ENCODE measurements around the gene PCDHGA7.

DNA sequence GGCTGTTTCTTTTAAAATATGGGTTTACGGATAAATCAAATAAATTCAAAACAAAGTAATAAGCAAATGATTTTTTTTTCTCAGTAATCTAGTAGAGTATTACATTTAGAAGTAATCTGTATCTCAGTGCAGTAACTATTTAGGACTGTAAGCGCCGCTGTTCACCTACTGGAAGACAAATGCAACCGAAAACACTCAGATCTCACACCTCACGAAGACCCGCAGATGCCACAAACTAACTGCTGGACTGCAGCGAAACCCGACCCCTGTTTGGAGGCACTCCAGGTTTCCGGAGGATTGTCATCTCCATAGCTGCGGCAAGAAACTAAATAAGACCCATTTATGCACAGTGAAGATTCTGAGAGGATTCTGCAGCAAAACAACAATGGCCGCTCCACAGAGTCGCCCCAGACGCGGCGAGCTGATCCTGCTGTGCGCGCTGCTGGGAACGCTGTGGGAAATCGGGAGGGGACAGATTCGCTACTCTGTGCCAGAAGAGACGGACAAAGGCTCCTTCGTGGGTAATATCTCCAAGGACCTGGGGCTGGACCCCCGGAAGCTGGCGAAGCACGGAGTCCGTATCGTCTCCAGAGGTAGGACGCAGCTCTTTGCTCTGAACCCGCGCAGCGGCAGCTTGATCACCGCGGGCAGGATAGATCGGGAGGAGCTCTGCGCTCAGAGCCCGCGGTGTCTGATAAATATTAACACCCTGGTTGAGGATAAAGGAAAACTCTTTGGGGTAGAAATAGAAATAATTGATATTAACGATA, 10.1 kb downstream of the PCDHGA7 start, which contains the start of gene PCDHGA8:
- TF ChIP-seq GATA3 (IDR thresholded peaks at IDR 0.05; ENCODE audit: low read depth, low read length): no peak
- no peak for TF ChIP-seq GATA2 (IDR thresholded peaks at IDR 0.05; ENCODE audit: low read depth, low read length)

Data from SH-SY5Y (cell line).